GM21737 (cell line): Measurements from ENCODE around the gene ABHD8.

Experiments
- ATAC-seq: cut with Tn5 transposase; IDR thresholded peaks from one replicate; pipeline ENCODE4 v1.9.1; 2021; ENCODE audit warnings: mild to moderate bottlenecking, moderate library complexity; ENCODE audit not compliant: unreplicated experiment

ABHD8 gene

GRCh38 chr19:17321655-17322489, 18.6 kb upstream of the ABHD8 start:
- no peak for ATAC-seq

- no peak for ATAC-seq
Measured at GRCh38 chr19:17320435-17320834, 17.2 kb upstream of the ABHD8 start.

- no peak for ATAC-seq
Measured at GRCh38 chr19:17319473-17320238, 16.4 kb upstream of the ABHD8 start.

- no peak for ATAC-seq
Measured at GRCh38 chr19:17318966-17319365, 15.7 kb upstream of the ABHD8 start.

GRCh38 chr19:17314007-17314593, 10.9 kb upstream of the ABHD8 start:
- no peak for ATAC-seq

GRCh38 chr19:17312189-17313113, 9.2 kb upstream of the ABHD8 start:
- no peak for ATAC-seq

GRCh38 chr19:17311455-17312188, 8.4 kb upstream of the ABHD8 start:
- no peak for ATAC-seq

- ATAC-seq: no peak
Measured at GRCh38 chr19:17309965-17310461, 6.8 kb upstream of the ABHD8 start.

- ATAC-seq: peak; percentile 52
Measured at GRCh38 chr19:17309198-17309964, 6.2 kb upstream of the ABHD8 start, which contains the start of gene DDA1. TSS of gene DDA1 (plus strand) at chr19:17309563. CDS start at chr19:17309655, 92 bp downstream.

- ATAC-seq: no peak
Measured at GRCh38 chr19:17307876-17308377, 4.7 kb upstream of the ABHD8 start.

- ATAC-seq: no peak
Measured at GRCh38 chr19:17306285-17306714, 3.1 kb upstream of the ABHD8 start.

- ATAC-seq: peak; percentile 52
Measured at GRCh38 chr19:17305517-17306284, 2.5 kb upstream of the ABHD8 start, which contains the start of gene MRPL34. TSS of gene MRPL34 (plus strand) at chr19:17305872. CDS start at chr19:17305893, 21 bp downstream.

- ATAC-seq: no peak
Measured at GRCh38 chr19:17305216-17305516, 1.9 kb upstream of the ABHD8 start.

GRCh38 chr19:17304386-17305215, 1.4 kb upstream of the ABHD8 start:
- no peak for ATAC-seq

GRCh38 chr19:17303940-17304267, 679 bp upstream of the ABHD8 start:
- no peak for ATAC-seq

- ATAC-seq: no peak
Measured at GRCh38 chr19:17302391-17303166, 646 bp downstream of the ABHD8 start.
